CD14-positive monocyte (primary cell): ENCODE results near the gene C1QTNF6. TPM values are rescaled to one million over a fixed set of nuclear protein-coding genes. Genes with fewer than 3 reads are reported as not detected.

Experiments used
- DNase-seq, 3 donors: peaks; one replicate each; pipeline ENCODE4 v3.0.0-alpha.2; 2011 to 2022
- H2AFZ ChIP-seq: 2 replicates; pipeline ENCODE4 v1.6.0; 2012; ENCODE audit warnings: mild to moderate bottlenecking, low read depth, low read length, inconsistent platforms; ENCODE audit not compliant: insufficient read depth, poor library complexity, severe bottlenecking
- H3K27ac ChIP-seq, 2 donors: 1 replicate in 1 of 2; 2 replicates in 1 of 2; pipeline ENCODE4 v1.5.1; 2012 to 2013; ENCODE audit warnings: low read length in 2 of 2, control low read depth in 1 of 2, inconsistent platforms in 1 of 2, low read depth in 1 of 2, mild to moderate bottlenecking in 1 of 2
- H3K27me3 ChIP-seq, 2 donors: one replicate each; pipeline versions ENCODE4 v1.6.0 to v1.6.1; 2011 to 2013; ENCODE audit warnings: low read length in 2 of 2; ENCODE audit not compliant: control insufficient read depth in 2 of 2, insufficient read depth in 2 of 2
- H3K36me3 ChIP-seq, 2 donors: replicated peaks in 1 of 2; 1 replicate in 1 of 2; 2 replicates in 1 of 2; pipeline versions ENCODE4 v1.5.1 to v1.6.1; 2012 to 2013; ENCODE audit warnings: low read length in 2 of 2, control low read depth in 1 of 2, inconsistent platforms in 1 of 2, mild to moderate bottlenecking in 1 of 2; ENCODE audit not compliant: insufficient read depth in 2 of 2, control insufficient read depth in 1 of 2
- H3K4me1 ChIP-seq, 2 donors: 1 replicate in 1 of 2; 2 replicates in 1 of 2; pipeline versions ENCODE4 v1.5.1 to v1.6.1; 2012 to 2013; ENCODE audit warnings: low read length in 2 of 2, control low read depth in 1 of 2, inconsistent platforms in 1 of 2, mild to moderate bottlenecking in 1 of 2, moderate library complexity in 1 of 2; ENCODE audit not compliant: insufficient read depth in 2 of 2, control insufficient read depth in 1 of 2
- H3K4me2 ChIP-seq: replicated peaks from 2 replicates; pipeline ENCODE3; 2012; ENCODE audit warnings: low read length, moderate library complexity, mild to moderate bottlenecking; ENCODE audit not compliant: poor library complexity, severe bottlenecking; ENCODE audit errors: extremely low read depth
- H3K4me3 ChIP-seq, 3 experiments: fragments of 200-600 bp in 1 of 3; sonication (generic) in 1 of 3; replicated peaks in 1 of 3; 1 replicate in 2 of 3; 2 replicates in 1 of 3; pipeline ENCODE4 v1.5.1; 2011 to 2013; ENCODE audit warnings: low read length in 3 of 3, mild to moderate bottlenecking in 3 of 3, control low read depth in 2 of 3, low read depth in 2 of 3, inconsistent platforms in 1 of 3, moderate library complexity in 1 of 3
- H3K79me2 ChIP-seq: 2 replicates; pipeline ENCODE4 v1.6.0; 2012; ENCODE audit warnings: mild to moderate bottlenecking, control low read depth, inconsistent platforms, low read length, moderate library complexity; ENCODE audit not compliant: insufficient read depth
- H3K9ac ChIP-seq: 2 replicates; pipeline ENCODE4 v1.6.0; 2017; ENCODE audit warnings: low read length, mild to moderate bottlenecking; ENCODE audit not compliant: insufficient read depth, poor library complexity, severe bottlenecking
- H3K9me3 ChIP-seq, 2 donors: replicated peaks in 1 of 2; 1 replicate in 1 of 2; 2 replicates in 1 of 2; pipeline versions ENCODE4 v1.5.1 to v1.6.1; 2012 to 2013; ENCODE audit warnings: low read length in 2 of 2, control low read depth in 1 of 2; ENCODE audit not compliant: control insufficient read depth in 1 of 2, insufficient read depth in 1 of 2
- H4K20me1 ChIP-seq: 2 replicates; pipeline ENCODE4 v1.6.0; 2012; ENCODE audit warnings: mild to moderate bottlenecking, low read length, control low read depth, moderate library complexity; ENCODE audit not compliant: insufficient read depth
- H3K27ac Mint-ChIP-seq, 7 donors: one replicate each; pipeline ENCODE4 v1.8.0; 2020; ENCODE audit warnings: mild to moderate bottlenecking in 7 of 7, mixed read lengths in 7 of 7, moderate library complexity in 6 of 7, inconsistent platforms in 2 of 7
- H3K27me3 Mint-ChIP-seq, 3 donors: one replicate each; pipeline ENCODE4 v1.8.0; 2021 to 2022; ENCODE audit warnings: low read depth in 3 of 3, mild to moderate bottlenecking in 3 of 3, mixed read lengths in 3 of 3, moderate library complexity in 3 of 3, inconsistent platforms in 1 of 3
- H3K36me3 Mint-ChIP-seq, 2 donors: one replicate each; pipeline ENCODE4 v1.8.0; 2020; ENCODE audit warnings: mixed read lengths in 2 of 2, inconsistent platforms in 1 of 2, mild to moderate bottlenecking in 1 of 2
- H3K4me1 Mint-ChIP-seq: one replicate; pipeline ENCODE4 v1.8.0; 2020; ENCODE audit warnings: mild to moderate bottlenecking, mixed read lengths
- H3K4me3 Mint-ChIP-seq, 2 donors: one replicate each; pipeline ENCODE4 v1.8.0; 2020; ENCODE audit warnings: mild to moderate bottlenecking in 2 of 2, mixed read lengths in 2 of 2, moderate library complexity in 1 of 2
- H3K9me3 Mint-ChIP-seq, 7 donors: one replicate each; pipeline ENCODE4 v1.8.0; 2020 to 2022; ENCODE audit warnings: mixed read lengths in 7 of 7, mild to moderate bottlenecking in 6 of 7, moderate library complexity in 6 of 7, inconsistent platforms in 2 of 7
- CTCF ChIP-seq: fragments of 200-600 bp; IDR thresholded peaks from one replicate; pipeline ENCODE4 v1.8.0; 2022; ENCODE audit warnings: antibody characterized with exemption, mild to moderate bottlenecking
- WGBS: methylation state at CpG from one replicate; pipeline ENCODE4 v1.1.5; 2013; ENCODE audit warnings: missing lambda C conversion rate; ENCODE audit not compliant: insufficient coverage; 5-methylcytosine and 5-hydroxymethylcytosine counted together
- intact Hi-C, 2 donors: fragments of 100-400 bp; cut with micrococcal nuclease; formaldehyde crosslinking; loops; one replicate each; pipeline versions ENCODE4 v1.15.0 to v1.15.1; 2023
- polyA plus RNA-seq, 3 donors: library from polyadenylated mRNA; depleted of rRNA in 1 of 3; unstranded in 2 of 3; stranded (reverse) in 1 of 3; fragments of 300-500 nt in 2 of 3; fragments of >200 nt in 1 of 3; fragmentation: Illumina TruSeq in 2 of 3; gene quantifications; 1 replicate in 2 of 3; 2 replicates in 1 of 3; pipeline ENCODE4 v1.2.3, GENCODE V29; 2012 to 2021

C1QTNF6 gene
- polyA plus RNA-seq, 3 donors, result 0.14 to 2.3 (median 0.24) TPM

DNA sequence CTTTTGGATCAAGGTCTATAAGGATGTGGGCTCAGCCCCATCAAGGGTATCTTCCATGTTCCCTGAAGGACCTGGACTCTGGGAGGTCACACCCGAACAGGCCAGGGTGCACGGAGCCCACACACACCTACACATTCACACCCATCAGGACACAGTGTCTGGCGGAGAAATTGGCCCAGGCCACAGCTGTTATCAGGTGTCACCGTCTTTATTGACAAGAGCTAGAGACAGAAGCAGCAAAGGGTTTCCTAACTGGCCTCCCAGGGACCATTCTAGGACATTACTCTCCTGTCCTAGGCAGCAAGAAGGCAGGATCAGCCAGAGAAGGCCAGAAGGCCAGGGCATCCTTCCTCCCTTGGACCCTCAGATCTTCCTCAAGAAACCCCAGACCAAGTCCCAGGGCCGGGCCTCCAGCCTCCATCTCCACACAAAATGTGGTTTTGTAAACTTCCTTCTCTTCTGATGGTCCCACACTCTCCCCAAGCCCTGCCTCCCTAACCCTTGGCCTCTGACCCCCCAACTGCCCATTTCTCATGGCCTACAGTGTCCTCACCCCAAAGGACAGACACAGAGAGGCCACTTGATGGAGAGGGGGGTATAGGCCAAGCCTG, 16.1 kb upstream of the C1QTNF6 start:
- H3K9me3 Mint-ChIP-seq, result peaks cover 0 to 3% (median 0%) of the 10 kb centered on the region in 7 donors
- no peaks in the 10 kb centered on the region for H3K36me3 ChIP-seq
- 74% methylated on average over 5 of the region's 5 CpGs for WGBS
- no peak for TF ChIP-seq CTCF
- intact Hi-C loops, result no loop called here
- H3K79me2 ChIP-seq, result no peaks in the 10 kb centered on the region
- no peak for DNase-seq
- peaks cover 11% of the 10 kb centered on the region for H3K4me1 Mint-ChIP-seq
- peaks cover 0 to 3% (median 3%) of the 10 kb centered on the region in 3 donors for H3K27me3 Mint-ChIP-seq
- H4K20me1 ChIP-seq, result no peaks in the 10 kb centered on the region
- H3K9me3 ChIP-seq, result no peaks in the 10 kb centered on the region
- H3K27ac Mint-ChIP-seq, result no peak overlapping the region
- H2AFZ ChIP-seq, result no peak overlapping the region
- no peak overlapping the region for H3K4me3 Mint-ChIP-seq
- H3K27me3 ChIP-seq, result no peaks in the 10 kb centered on the region
- H3K4me1 ChIP-seq, result peaks cover 11 to 17% of the 10 kb centered on the region in 2 donors
- H3K9ac ChIP-seq, result no peak overlapping the region
- H3K4me2 ChIP-seq, result no peak overlapping the region
- H3K27ac ChIP-seq, result no peak overlapping the region
- H3K36me3 Mint-ChIP-seq, result no peaks in the 10 kb centered on the region
- H3K4me3 ChIP-seq, result no peak overlapping the region

DNA sequence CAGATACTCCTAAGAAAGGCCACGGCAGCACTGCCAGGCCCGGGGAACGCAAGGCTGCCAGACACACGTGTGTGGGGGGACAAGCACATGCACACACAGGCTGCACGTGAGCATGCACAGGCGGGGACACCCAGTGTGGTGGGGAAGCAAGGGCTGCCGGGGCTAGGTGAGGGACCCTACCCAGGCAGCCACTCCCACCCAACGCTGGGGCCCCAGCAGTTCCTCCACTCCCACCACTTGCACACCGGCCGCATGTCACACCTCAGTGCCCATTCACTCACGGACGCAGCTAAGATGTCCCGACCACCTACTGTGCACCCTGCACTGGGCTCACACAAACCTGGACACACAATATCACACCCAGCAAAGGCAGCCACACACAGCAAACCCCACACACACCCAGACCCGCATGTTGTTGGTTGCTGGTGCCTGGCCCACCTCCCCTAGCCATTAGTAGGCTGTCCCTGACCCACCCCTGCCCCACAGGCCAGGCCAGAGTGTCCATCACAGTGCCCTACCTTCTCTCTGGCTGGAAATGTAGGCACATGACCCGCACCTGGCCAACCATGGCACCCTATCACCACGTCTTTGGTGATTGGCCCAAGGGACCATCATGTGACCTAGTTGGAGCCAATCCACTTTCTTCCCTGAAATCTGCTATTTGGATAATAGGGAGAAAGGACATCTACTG, 15.5 kb upstream of the C1QTNF6 start:
- DNase-seq, result no peak
- no peaks in the 10 kb centered on the region for H3K36me3 ChIP-seq

More for the DNA sequence above, 15.5 kb upstream of the C1QTNF6 start:
- no peak overlapping the region for H3K9ac ChIP-seq
- no peak overlapping the region for H2AFZ ChIP-seq
- no peak for TF ChIP-seq CTCF
- peaks cover 0 to 3% (median 2%) of the 10 kb centered on the region in 3 donors for H3K27me3 Mint-ChIP-seq
- peaks cover 11% of the 10 kb centered on the region for H3K4me1 Mint-ChIP-seq
- no peaks in the 10 kb centered on the region for H4K20me1 ChIP-seq
- no peaks in the 10 kb centered on the region for H3K9me3 ChIP-seq
- H3K4me2 ChIP-seq, result no peak overlapping the region
- no peak overlapping the region for H3K4me3 Mint-ChIP-seq
- WGBS, result 88% methylated on average over 9 of the region's 16 CpGs
- H3K27me3 ChIP-seq, result no peaks in the 10 kb centered on the region
- H3K79me2 ChIP-seq, result no peaks in the 10 kb centered on the region
- no peak overlapping the region for H3K4me3 ChIP-seq
- no peaks in the 10 kb centered on the region for H3K36me3 Mint-ChIP-seq
- intact Hi-C loops, result no loop called here
- H3K9me3 Mint-ChIP-seq, result peaks cover 0 to 3% (median 0%) of the 10 kb centered on the region in 7 donors
- H3K27ac Mint-ChIP-seq, result no peak overlapping the region
- peaks cover 16 to 23% of the 10 kb centered on the region in 2 donors for H3K4me1 ChIP-seq
- no peak overlapping the region for H3K27ac ChIP-seq
